Measurements from ENCODE around the gene RIGI. TPM values are rescaled to one million over a fixed set of nuclear protein-coding genes. Genes with fewer than 3 reads are reported as not detected.

RIGI gene
- 10 to 100 TPM; 29.0 to 32.0 TPM for total RNA-seq
- 10 to 100 TPM; 19.4 to 22.1 TPM for polyA plus RNA-seq

- H3K4me3 ChIP-seq (ENCODE audit: low read length in 2 of 2), result peak within 1 kb of the TSS; percentile 78 to 93
- peaks cover 46% of the 10 kb centered on the region for H3K4me1 ChIP-seq (ENCODE audit: insufficient read depth, low read length)
- POLR2A ChIA-PET (ENCODE audit: partially characterized antibody), result interaction anchor here (0.6 to 4.1 kb wide), 9 partner anchors 8 to 918 kb away, joined by 3 to 62 read pairs (median 13); partner anchors contain the start of genes ACO1, DNAJA1, NDUFB6 and SMIM27
- intact Hi-C loops (cut with micrococcal nuclease), result loop anchor here (1.0 to 5.0 kb wide), 6 partner anchors 15 to 147 kb away; partner anchors contain the start of genes ACO1 and NDUFB6
- H3K27ac Mint-ChIP-seq, result peak within 1 kb of the TSS; percentile 93 to 98 (median 97)
- H3K9me3 ChIP-seq (ENCODE audit: control insufficient read depth in 1 of 2, low read length in 2 of 2), result no peaks in the 10 kb centered on the region
- H3K4me3 Mint-ChIP-seq, result peak within 1 kb of the TSS; percentile 91 to 99 (median 97)
- peaks cover 40 to 70% (median 54%) of the 10 kb centered on the region in 4 donors for H3K4me1 Mint-ChIP-seq
- no peaks in the 10 kb centered on the region for H3K9me3 Mint-ChIP-seq
- H3K36me3 ChIP-seq (ENCODE audit: insufficient read depth, low read length), result no peaks in the 10 kb centered on the region
- CTCF ChIA-PET (ENCODE audit: partially characterized antibody), result interaction anchor here (0.7 to 6.4 kb wide), 32 partner anchors 7 to 459 kb away, joined by 3 to 133 read pairs (median 6); partner anchors contain the start of genes ACO1, NDUFB6, SMIM27 and TOPORS
- peak within 1 kb of the TSS; percentile 94 for H3K27ac ChIP-seq (ENCODE audit: low read depth, low read length)
- DNase-seq, result peak; percentile 80 to 92 (median 81)
- no peaks in the 10 kb centered on the region for H3K27me3 Mint-ChIP-seq
- H3K36me3 Mint-ChIP-seq, result peaks cover 16 to 25% of the 10 kb centered on the region in 2 donors
- no peaks in the 10 kb centered on the region for H3K27me3 ChIP-seq (ENCODE audit: insufficient read depth, low read length)
These were observed at the start of gene RIGI for GRCh38 chr9:32526041-32526706. TSS of gene RIGI (minus strand) at chr9:32526196. CDS start at chr9:32526166, 30 bp downstream.

GRCh38 chr9:32574858-32575257, 48.9 kb upstream of the RIGI start:
- peaks cover 4 to 16% of the 10 kb centered on the region in 2 donors for H3K36me3 Mint-ChIP-seq
- H3K36me3 ChIP-seq (ENCODE audit: insufficient read depth, low read length), result no peaks in the 10 kb centered on the region
- H3K9me3 ChIP-seq (ENCODE audit: control insufficient read depth in 1 of 2, low read length in 2 of 2), result no peaks in the 10 kb centered on the region
- ChIA-PET CTCF (ENCODE audit: partially characterized antibody) (interaction anchor here (1.0 to 15.9 kb wide), 6 partner anchors 12 to 397 kb away, joined by 3 to 659 read pairs (median 24); partner anchors contain the start of genes ACO1, SMIM27 and TOPORS), POLR2A (ENCODE audit: partially characterized antibody) (interaction anchor here (3.6 to 4.0 kb wide), 3 partner anchors 24 to 196 kb away, joined by 35 to 69 read pairs (median 48); partner anchors contain the start of genes ACO1, SMIM27 and TOPORS)
- no peak overlapping the region for H3K27ac Mint-ChIP-seq
- intact Hi-C loops (cut with micrococcal nuclease), result loop anchor here (5.0 kb wide), 1 partner anchor 592 kb away; the partner anchor contains the start of gene B4GALT1
- peaks cover 2 to 5% of the 10 kb centered on the region in 2 donors for H3K27me3 Mint-ChIP-seq
- peaks cover 19 to 37% (median 28%) of the 10 kb centered on the region in 4 donors for H3K4me1 Mint-ChIP-seq
- DNase-seq, result no peak
- no peaks in the 10 kb centered on the region for H3K27me3 ChIP-seq (ENCODE audit: insufficient read depth, low read length)
- peaks cover 17% of the 10 kb centered on the region for H3K4me1 ChIP-seq (ENCODE audit: insufficient read depth, low read length)
- no peak overlapping the region for H3K4me3 ChIP-seq (ENCODE audit: low read length in 2 of 2)
- H3K27ac ChIP-seq (ENCODE audit: low read depth, low read length), result no peak overlapping the region
- peaks cover 0 to 3% (median 0%) of the 10 kb centered on the region in 8 donors for H3K9me3 Mint-ChIP-seq
- no peak overlapping the region for H3K4me3 Mint-ChIP-seq

- Histone ChIP-seq H3K27me3 (ENCODE audit: insufficient read depth, low read length) (no peaks in the 10 kb centered on the region), H3K9me3 (ENCODE audit: control insufficient read depth in 1 of 2, low read length in 2 of 2) (no peaks in the 10 kb centered on the region), H3K4me3 (ENCODE audit: low read length in 2 of 2) (no peak overlapping the region), H3K4me1 (ENCODE audit: insufficient read depth, low read length) (peaks cover 17% of the 10 kb centered on the region), H3K36me3 (ENCODE audit: insufficient read depth, low read length) (no peaks in the 10 kb centered on the region), H3K27ac (ENCODE audit: low read depth, low read length) (peak overlapping the region; percentile 83)
- peaks cover 5 to 21% of the 10 kb centered on the region in 2 donors for H3K36me3 Mint-ChIP-seq
- peaks cover 19 to 39% (median 26%) of the 10 kb centered on the region in 4 donors for H3K4me1 Mint-ChIP-seq
- peak overlapping the region in 6 of 8 donors; percentile 99 to 100 (median 99) for H3K4me3 Mint-ChIP-seq
- ChIA-PET POLR2A (ENCODE audit: partially characterized antibody) (interaction anchor here (0.6 to 4.0 kb wide), 7 partner anchors 10 to 451 kb away, joined by 3 to 69 read pairs (median 29); partner anchors contain the start of genes ACO1, DNAJA1, RIGI and SMIM27), CTCF (ENCODE audit: partially characterized antibody) (interaction anchor here (1.0 to 15.9 kb wide), 8 partner anchors 13 to 398 kb away, joined by 3 to 659 read pairs (median 14); partner anchors contain the start of genes ACO1, RIGI, SMIM27 and TOPORS)
- no peak for DNase-seq
- intact Hi-C loops (cut with micrococcal nuclease), result loop anchor here (1.0 to 5.0 kb wide), 5 partner anchors 22 to 593 kb away; partner anchors contain the start of genes APTX, B4GALT1, RIGI and SMIM27
- peaks cover 0 to 3% (median 0%) of the 10 kb centered on the region in 8 donors for H3K9me3 Mint-ChIP-seq
- H3K27me3 Mint-ChIP-seq, result peaks cover 1 to 2% of the 10 kb centered on the region in 2 donors
- peak overlapping the region; percentile 96 to 100 (median 99) for H3K27ac Mint-ChIP-seq
These were observed 47.8 kb upstream of the RIGI start for GRCh38 chr9:32573821-32574220.

- Histone ChIP-seq H3K4me1 (ENCODE audit: insufficient read depth, low read length) (peaks cover 17% of the 10 kb centered on the region), H3K9me3 (ENCODE audit: control insufficient read depth in 1 of 2, low read length in 2 of 2) (no peaks in the 10 kb centered on the region), H3K36me3 (ENCODE audit: insufficient read depth, low read length) (peaks cover 1% of the 10 kb centered on the region), H3K27me3 (ENCODE audit: insufficient read depth, low read length) (no peaks in the 10 kb centered on the region), H3K27ac (ENCODE audit: low read depth, low read length) (peak within 1 kb of the TSS; percentile 83), H3K4me3 (ENCODE audit: low read length in 2 of 2) (peak within 1 kb of the TSS; percentile 77 to 95)
- DNase-seq, result peak; percentile 92 to 97 (median 94)
- Mint-ChIP-seq H3K4me1 (peaks cover 19 to 39% (median 26%) of the 10 kb centered on the region in 4 donors), H3K9me3 (peaks cover 0 to 3% (median 0%) of the 10 kb centered on the region in 8 donors), H3K4me3 (peak within 1 kb of the TSS; percentile 99 to 100 (median 99)), H3K36me3 (peaks cover 9 to 26% of the 10 kb centered on the region in 2 donors), H3K27me3 (peaks cover 1 to 2% of the 10 kb centered on the region in 2 donors), H3K27ac (peak within 1 kb of the TSS; percentile 96 to 100 (median 99))
- POLR2A ChIA-PET (ENCODE audit: partially characterized antibody), result interaction anchor here (0.6 to 4.0 kb wide), 10 partner anchors 9 to 452 kb away, joined by 3 to 69 read pairs (median 6); partner anchors contain the start of genes ACO1, DNAJA1, RIGI and SMIM27
- intact Hi-C loops (cut with micrococcal nuclease), result loop anchor here (1.0 to 5.0 kb wide), 7 partner anchors 21 to 594 kb away; partner anchors contain the start of genes ACO1, APTX, B4GALT1 and RIGI
- CTCF ChIA-PET (ENCODE audit: partially characterized antibody), result interaction anchor here (1.1 to 15.9 kb wide), 11 partner anchors 8 to 196 kb away, joined by 4 to 659 read pairs (median 12); partner anchors contain the start of genes ACO1, RIGI, SMIM27 and TOPORS
These were observed 47.0 kb upstream of the RIGI start, which contains the start of gene NDUFB6 for GRCh38 chr9:32572900-32573523. TSS of gene NDUFB6 (minus strand) at chr9:32573159. CDS start at chr9:32573060, 99 bp downstream.

GRCh38 chr9:32571969-32572899, 46.2 kb upstream of the RIGI start:
- POLR2A ChIA-PET (ENCODE audit: partially characterized antibody), result interaction anchor here (0.9 to 4.0 kb wide), 10 partner anchors 13 to 453 kb away, joined by 3 to 69 read pairs (median 6); partner anchors contain the start of genes ACO1, DNAJA1, RIGI and SMIM27
- peaks cover 0 to 1% of the 10 kb centered on the region in 2 donors for H3K27me3 Mint-ChIP-seq
- peaks cover 15 to 34% of the 10 kb centered on the region in 2 donors for H3K36me3 Mint-ChIP-seq
- Histone ChIP-seq H3K4me1 (ENCODE audit: insufficient read depth, low read length) (peaks cover 17% of the 10 kb centered on the region), H3K9me3 (ENCODE audit: control insufficient read depth in 1 of 2, low read length in 2 of 2) (no peaks in the 10 kb centered on the region), H3K27me3 (ENCODE audit: insufficient read depth, low read length) (no peaks in the 10 kb centered on the region), H3K27ac (ENCODE audit: low read depth, low read length) (peak overlapping the region; percentile 83), H3K36me3 (ENCODE audit: insufficient read depth, low read length) (peaks cover 5% of the 10 kb centered on the region), H3K4me3 (ENCODE audit: low read length in 2 of 2) (peak overlapping the region; percentile 77 to 95)
- peak; percentile 74 to 89 (median 80) for DNase-seq
- H3K27ac Mint-ChIP-seq, result peak overlapping the region; percentile 96 to 100 (median 99)
- intact Hi-C loops (cut with micrococcal nuclease), result loop anchor here (1.0 to 5.0 kb wide), 4 partner anchors 139 to 595 kb away; partner anchors contain the start of genes ACO1 and B4GALT1
- CTCF ChIA-PET (ENCODE audit: partially characterized antibody), result interaction anchor here (0.6 to 15.9 kb wide), 19 partner anchors 9 to 195 kb away, joined by 3 to 659 read pairs (median 5); partner anchors contain the start of genes ACO1, RIGI, SMIM27 and TOPORS
- H3K4me3 Mint-ChIP-seq, result peak overlapping the region; percentile 99 to 100 (median 99)
- H3K9me3 Mint-ChIP-seq, result peaks cover 0 to 3% (median 0%) of the 10 kb centered on the region in 8 donors
- H3K4me1 Mint-ChIP-seq, result peaks cover 19 to 39% (median 26%) of the 10 kb centered on the region in 4 donors
